HepG2 (cell line): ENCODE data around the gene TST. TPM values are rescaled to one million over a fixed set of nuclear protein-coding genes. Genes with fewer than 3 reads are reported as not detected.

Experiments
- ATF6 ChIP-seq: sonication (generic); formaldehyde crosslinking; conservative IDR thresholded peaks from 2 replicates; pipeline ENCODE4 v1.4.0; 2020; ENCODE audit warnings: missing genetic modification reagents
- CEBPG ChIP-seq: IDR thresholded peaks from 2 replicates; pipeline ENCODE4 v1.6.1; 2016
- SP4 ChIP-seq: sonication (generic); formaldehyde crosslinking; IDR thresholded peaks from 2 replicates; pipeline ENCODE4 v1.8.1; 2023; ENCODE audit warnings: mild to moderate bottlenecking, missing genetic modification reagents
- TGIF2 ChIP-seq: IDR thresholded peaks from 2 replicates; pipeline ENCODE4 v1.6.1; 2016; ENCODE audit warnings: control low read depth, missing compliant biosample characterization
- ZBTB33 ChIP-seq: sonication (generic); formaldehyde crosslinking; IDR thresholded peaks from 2 replicates; pipeline ENCODE4 v1.4.0; 2020; ENCODE audit warnings: missing genetic modification reagents
- ZNF407 ChIP-seq: sonication (generic); formaldehyde crosslinking; IDR thresholded peaks from one replicate; pipeline ENCODE4 v1.5.1; 2020; ENCODE audit warnings: mild to moderate bottlenecking, missing genetic modification reagents; ENCODE audit errors: not compliant biosample characterization
- ZNF512B ChIP-seq: sonication (generic); formaldehyde crosslinking; IDR thresholded peaks from 2 replicates; pipeline ENCODE4 v1.5.1; 2020; ENCODE audit warnings: missing genetic modification reagents, mild to moderate bottlenecking, borderline replicate concordance
- polyA plus RNA-seq, 8 experiments: library from polyadenylated mRNA; depleted of rRNA in 3 of 8; stranded (reverse) in 7 of 8; unstranded in 1 of 8; fragments of >200 nt; fragmentation: Illumina TruSeq in 4 of 8; extraction: Trizol in 4 of 8; gene quantifications; 2 replicates each; pipeline versions ENCODE4 v1.2.1 to v1.2.3, GENCODE V29; 2011 to 2016; ENCODE audit warnings: low read depth in 4 of 8, missing spikeins in 1 of 8, mixed read lengths in 1 of 8; ENCODE audit not compliant: insufficient read depth in 1 of 8
- total RNA-seq, 5 experiments: library from RNA; depleted of rRNA; stranded (reverse); fragments of >200 nt; fragmentation: Illumina TruSeq; extraction: Trizol; gene quantifications; 2 replicates each; pipeline ENCODE4 v1.2.3, GENCODE V29; 2016; ENCODE audit warnings: low read depth in 1 of 5
- TF ChIP-seq, protein P1 (sequence below): sonication (generic); formaldehyde crosslinking; IDR thresholded peaks from 2 replicates; pipeline ENCODE4 v1.5.1; 2020; ENCODE audit warnings: mild to moderate bottlenecking, missing genetic modification reagents, borderline replicate concordance
- TF ChIP-seq, protein P2 (sequence below): sonication (generic); formaldehyde crosslinking; IDR thresholded peaks from 2 replicates; pipeline ENCODE4 v1.5.0; 2020; ENCODE audit warnings: missing genetic modification reagents

TST gene
- total and polyA plus RNA-seq, 2 of the 13 experiments (the other 11 are each of a cell fraction or from before 2014, with no cell fraction given) = 44.6 to 63.6 TPM

GRCh38 chr22:37018815-37019308 lies 385 bp downstream of the TST start (continued):
- TF ChIP-seq ATF6 (CRISPR knock-in tag) = no peak
- TF ChIP-seq, protein P1, sequence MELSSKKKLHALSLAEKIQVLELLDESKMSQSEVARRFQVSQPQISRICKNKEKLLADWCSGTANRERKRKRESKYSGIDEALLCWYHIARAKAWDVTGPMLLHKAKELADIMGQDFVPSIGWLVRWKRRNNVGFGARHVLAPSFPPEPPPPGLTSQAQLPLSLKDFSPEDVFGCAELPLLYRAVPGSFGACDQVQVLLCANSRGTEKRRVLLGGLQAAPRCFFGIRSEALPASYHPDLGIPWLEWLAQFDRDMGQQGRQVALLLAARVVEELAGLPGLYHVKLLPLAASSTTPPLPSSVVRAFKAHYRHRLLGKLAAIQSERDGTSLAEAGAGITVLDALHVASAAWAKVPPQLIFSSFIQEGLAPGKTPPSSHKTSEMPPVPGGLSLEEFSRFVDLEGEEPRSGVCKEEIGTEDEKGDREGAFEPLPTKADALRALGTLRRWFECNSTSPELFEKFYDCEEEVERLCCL (CRISPR knock-in tag) = no peak; the same call in 1 of the 2 replicates
- no peak for TF ChIP-seq CEBPG (CRISPR knock-in tag)
- peak; percentile 56 for TF ChIP-seq ZNF407 (CRISPR knock-in tag)
- no peak for TF ChIP-seq TGIF2 (CRISPR knock-in tag)
- TF ChIP-seq ZNF512B (CRISPR knock-in tag) = no peak
- no peak for TF ChIP-seq SP4 (CRISPR knock-in tag)
- TF ChIP-seq ZBTB33 (CRISPR knock-in tag) = no peak
- TF ChIP-seq, protein P2, sequence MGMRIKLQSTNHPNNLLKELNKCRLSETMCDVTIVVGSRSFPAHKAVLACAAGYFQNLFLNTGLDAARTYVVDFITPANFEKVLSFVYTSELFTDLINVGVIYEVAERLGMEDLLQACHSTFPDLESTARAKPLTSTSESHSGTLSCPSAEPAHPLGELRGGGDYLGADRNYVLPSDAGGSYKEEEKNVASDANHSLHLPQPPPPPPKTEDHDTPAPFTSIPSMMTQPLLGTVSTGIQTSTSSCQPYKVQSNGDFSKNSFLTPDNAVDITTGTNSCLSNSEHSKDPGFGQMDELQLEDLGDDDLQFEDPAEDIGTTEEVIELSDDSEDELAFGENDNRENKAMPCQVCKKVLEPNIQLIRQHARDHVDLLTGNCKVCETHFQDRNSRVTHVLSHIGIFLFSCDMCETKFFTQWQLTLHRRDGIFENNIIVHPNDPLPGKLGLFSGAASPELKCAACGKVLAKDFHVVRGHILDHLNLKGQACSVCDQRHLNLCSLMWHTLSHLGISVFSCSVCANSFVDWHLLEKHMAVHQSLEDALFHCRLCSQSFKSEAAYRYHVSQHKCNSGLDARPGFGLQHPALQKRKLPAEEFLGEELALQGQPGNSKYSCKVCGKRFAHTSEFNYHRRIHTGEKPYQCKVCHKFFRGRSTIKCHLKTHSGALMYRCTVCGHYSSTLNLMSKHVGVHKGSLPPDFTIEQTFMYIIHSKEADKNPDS = no peak
